ENCODE results near the gene LSM14A.
"Not testable (repeated sequence)": the region's sequence is repeated elsewhere in the genome, so short reads cannot be mapped to it uniquely, and the experiment has no call there.

Gene LSM14A

GRCh38 chr19:34228762-34229161 lies 56.5 kb downstream of the LSM14A start:
- no peak for DNase-seq (ENCODE audit: low read depth in 2 of 2)

DNA sequence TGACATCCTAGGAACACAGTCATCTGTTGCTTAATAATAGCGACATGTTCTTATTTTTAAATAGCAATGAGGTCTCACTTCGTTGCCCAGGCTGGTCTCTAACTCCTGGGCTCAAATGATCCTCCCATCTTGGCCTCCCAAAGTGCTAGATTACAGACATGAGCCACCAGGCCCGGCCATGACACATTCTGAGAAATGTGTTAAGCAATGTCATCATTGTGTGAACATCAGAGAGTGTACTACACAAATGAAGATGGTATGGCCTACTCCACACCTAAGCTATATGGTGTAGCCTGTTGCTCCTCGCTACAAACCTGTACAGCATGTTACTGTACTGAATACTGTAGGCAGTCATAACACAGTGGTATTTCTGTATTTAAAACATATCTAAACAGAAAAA lies 57.4 kb downstream of the LSM14A start:
- no peak for DNase-seq (ENCODE audit: low read depth in 2 of 2)

DNA sequence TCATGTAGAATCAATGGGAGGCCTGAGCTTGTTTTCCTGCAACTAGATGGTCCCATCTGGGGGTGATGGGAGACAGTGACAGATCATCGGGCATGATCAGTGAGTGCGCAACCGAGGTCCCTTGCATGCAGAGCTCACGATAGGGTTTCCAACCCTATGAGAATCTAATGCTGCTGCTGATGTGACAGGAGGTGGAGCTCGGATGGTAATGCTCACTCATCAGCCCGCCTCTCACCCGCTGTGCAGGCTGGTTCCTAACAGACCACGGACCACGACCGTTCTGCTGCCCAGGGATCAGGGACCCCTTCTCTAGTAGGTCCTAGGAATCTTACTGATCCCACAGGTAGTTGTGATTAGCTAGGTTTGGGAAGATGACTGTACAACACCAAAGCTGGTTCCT lies 58.5 kb downstream of the LSM14A start:
- DNase-seq (ENCODE audit: low read depth in 2 of 2), result no peak

DNA sequence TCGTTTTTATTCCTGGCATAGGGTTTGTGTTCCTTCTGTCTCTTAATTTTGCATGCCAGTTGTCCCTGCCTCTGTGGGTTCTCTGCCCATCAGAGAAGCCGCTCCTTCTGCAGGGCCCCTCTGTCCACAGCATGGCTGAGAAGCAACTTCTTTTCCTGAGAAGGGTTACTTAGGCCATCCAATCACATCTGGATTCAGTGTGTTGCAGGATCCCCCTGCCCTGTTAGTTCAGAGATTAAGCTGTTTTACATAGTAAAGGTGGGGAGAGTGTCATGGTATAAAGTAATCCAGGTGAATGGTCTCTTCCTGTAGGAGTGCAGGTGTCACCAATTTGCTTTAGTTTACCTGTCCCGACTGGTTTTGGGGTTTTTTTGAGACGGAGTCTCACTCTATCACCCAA lies 59.1 kb downstream of the LSM14A start:
- DNase-seq (ENCODE audit: low read depth in 2 of 2), result no peak

DNA sequence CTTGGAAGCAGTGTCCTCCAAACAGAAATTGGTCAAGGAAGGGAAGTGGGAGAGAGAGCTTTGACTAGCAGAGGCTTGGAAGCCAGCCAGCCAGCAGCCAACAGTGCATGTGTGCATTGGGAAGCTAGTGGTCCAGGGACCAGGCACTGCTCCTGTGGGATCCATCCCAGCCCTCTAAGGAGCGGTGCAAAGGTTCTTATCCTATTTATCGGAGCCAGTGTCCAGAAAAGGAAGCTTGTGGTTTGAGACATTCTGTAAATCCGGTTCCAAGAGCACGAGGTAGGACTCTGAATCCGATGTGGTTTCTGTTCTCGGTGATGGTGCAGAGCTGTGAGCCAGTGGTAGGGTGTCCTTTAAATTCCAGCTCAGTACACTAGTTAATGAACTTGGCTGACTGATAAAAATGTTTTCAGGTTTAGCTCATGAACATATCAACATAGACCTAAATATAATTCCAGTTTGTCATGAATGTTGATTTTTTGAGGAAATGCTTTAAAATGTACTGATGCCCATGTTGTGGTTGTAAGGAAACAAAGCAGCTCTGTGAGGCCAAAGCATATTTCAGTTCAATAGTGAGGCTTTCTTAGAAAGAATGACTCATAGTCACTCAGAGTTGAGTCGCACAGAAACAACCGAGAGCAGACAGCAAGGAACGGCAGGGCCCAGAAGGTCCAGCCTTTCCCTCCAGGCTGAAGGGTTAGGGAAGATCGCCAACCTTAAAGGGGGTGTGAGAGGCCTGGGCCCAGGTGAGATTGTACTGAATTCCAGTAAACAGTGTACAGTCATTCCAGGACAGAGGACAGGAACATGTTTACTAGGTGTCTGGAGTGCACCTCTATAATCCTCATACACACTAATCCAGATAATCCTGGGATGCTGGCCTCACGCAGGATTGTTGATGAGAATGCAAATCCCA lies 60.5 kb downstream of the LSM14A start:
- DNase-seq (ENCODE audit: low read depth in 2 of 2), result no peak

DNA sequence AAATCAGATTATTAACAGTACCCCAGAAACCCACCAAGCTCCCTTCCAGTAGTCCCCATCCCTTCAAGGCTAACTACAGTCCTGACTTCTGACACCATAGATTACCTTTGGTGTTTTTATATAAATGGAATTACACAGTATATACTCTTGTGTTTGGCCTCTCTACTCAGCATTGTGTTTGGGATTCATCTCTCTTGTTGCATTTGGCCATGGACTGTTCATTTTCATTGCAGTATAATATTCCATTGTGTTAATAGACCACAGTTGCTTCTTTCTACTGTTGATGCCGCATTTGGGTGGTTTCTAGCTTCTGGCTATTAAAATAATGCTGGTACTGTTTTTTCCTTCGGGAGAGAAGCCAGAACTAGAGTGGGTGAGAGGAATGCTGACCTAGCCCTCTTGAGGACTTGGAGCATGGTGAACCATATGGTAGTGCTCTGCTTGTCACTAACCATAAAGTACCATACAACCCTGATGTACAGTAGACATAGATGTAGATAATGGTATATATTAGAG lies 63.2 kb downstream of the LSM14A start:
- no peak for DNase-seq (ENCODE audit: low read depth in 2 of 2)

- DNase-seq (ENCODE audit: low read depth in 2 of 2), result no peak
These were observed 64.0 kb downstream of the LSM14A start for GRCh38 chr19:34236035-34236987.

DNA sequence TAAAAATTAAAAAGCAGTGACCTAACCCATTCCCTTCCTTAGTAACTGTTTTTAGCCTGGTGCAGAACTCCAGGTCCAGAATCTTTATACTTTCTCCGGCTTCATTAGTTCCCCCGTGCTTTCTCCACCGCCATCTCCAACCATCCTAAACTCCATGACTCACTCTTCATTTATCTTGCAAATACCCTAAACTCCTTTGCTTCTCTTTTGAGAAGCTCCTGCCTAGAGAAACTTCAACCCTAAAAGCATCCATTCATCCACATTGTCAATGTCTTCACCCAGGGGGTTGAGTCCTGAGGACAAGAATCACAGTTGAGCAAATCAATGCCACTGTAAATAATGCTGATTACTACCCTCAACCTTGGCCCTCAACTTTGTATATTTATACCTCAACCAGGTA lies 65.0 kb downstream of the LSM14A start:
- no peak for DNase-seq (ENCODE audit: low read depth in 2 of 2)

GRCh38 chr19:34237939-34238338 lies 65.6 kb downstream of the LSM14A start:
- DNase-seq (ENCODE audit: low read depth in 2 of 2), result no peak

- peak in 1 of 2 donors; percentile 20 for DNase-seq (ENCODE audit: low read depth in 2 of 2)
These were observed 69.4 kb downstream of the LSM14A start for GRCh38 chr19:34241513-34242337.

DNA sequence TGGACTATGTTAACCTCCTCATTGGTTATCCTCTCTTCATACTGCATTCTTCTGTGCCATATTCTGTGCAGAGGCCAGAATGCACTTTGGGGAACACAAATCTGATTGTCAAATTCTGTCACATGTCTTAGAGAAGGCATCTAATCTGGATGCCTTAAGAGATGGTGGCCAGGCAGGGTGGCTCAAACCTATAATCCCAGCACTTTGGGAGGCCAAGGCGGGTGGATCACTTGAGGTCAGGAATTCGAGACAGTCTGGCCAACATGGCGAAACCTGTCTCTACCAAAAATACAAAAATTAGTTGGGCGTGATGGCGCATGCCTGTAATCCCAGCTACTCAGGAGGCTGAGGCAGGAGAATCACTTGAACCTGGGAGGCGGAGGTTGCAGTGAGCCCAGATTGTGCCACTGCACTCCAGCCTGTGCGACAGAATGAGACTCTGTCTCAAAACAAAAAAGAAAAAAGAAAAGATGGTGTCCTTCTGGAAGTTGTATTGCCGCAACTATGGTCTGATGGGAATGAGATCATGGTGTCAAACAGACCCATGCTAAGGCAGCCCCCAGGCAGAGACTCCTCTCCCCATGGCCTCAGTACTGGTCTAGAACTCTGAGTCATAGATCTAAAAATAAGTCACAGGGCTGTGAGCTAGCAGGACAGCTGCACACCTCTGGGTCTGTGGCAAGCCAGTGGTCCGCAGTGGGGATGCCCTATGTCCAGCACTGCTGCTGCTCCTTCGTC lies 71.0 kb downstream of the LSM14A start:
- not testable (repeated sequence) for DNase-seq (ENCODE audit: low read depth in 2 of 2)

GRCh38 chr19:34243876-34244578 lies 71.7 kb downstream of the LSM14A start:
- DNase-seq (ENCODE audit: low read depth in 2 of 2), result no peak

DNA sequence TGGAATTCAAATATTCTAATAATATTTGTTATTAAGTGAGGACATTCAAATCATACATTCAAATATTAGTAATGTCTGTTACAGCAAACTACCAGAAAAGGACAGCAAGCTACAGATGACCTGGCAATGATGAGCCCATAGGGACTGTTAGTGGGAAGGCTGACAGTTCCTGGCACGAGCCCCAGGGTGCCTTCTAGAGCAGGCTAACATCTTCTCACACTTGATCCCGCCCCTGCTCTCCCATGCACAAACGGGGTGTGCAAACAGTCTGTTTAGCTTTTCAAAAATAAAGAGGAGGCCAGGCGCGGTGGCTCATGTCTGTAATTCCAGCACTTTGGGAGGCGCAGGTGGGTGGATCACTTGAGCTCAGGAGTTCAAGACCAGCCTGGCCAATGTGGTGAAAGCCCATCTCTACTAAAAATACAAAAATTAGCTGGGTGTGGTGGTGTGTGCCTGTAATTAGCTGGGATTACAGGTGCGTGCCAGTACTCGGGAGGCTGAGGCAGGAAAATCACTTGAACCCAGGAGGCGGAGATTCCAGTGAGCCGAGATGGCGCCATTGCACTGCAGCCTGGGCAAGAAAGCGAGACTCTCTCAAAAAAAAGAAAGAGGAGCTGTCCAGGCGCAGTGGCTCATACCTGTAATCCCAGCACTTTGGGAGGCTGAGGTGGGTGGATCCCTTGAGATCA lies 72.5 kb downstream of the LSM14A start:
- no peak for DNase-seq (ENCODE audit: low read depth in 2 of 2)

- DNase-seq (ENCODE audit: low read depth in 2 of 2), result no peak
These were observed 74.0 kb downstream of the LSM14A start for GRCh38 chr19:34246340-34246739.

DNA sequence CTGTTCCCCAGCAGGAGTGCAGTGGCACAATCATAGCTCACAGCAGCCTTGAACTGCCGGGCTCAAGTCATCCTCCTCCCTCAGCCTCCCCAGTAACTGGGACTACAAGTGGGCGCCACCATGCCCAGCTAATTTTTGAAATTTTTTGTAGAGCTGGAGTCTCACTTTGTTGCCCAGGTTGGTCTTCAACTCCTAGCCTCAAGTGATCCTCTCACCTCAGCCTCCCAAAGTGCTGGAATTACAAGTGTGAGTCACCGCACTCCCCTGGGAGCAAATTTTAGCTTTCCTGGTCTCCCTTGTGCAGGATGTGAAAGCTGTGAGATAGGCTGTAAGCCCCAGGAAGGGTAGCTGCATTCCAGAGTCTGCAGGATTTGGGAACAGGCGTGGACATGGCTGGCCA lies 76.6 kb downstream of the LSM14A start:
- DNase-seq (ENCODE audit: low read depth in 2 of 2), result no peak

DNA sequence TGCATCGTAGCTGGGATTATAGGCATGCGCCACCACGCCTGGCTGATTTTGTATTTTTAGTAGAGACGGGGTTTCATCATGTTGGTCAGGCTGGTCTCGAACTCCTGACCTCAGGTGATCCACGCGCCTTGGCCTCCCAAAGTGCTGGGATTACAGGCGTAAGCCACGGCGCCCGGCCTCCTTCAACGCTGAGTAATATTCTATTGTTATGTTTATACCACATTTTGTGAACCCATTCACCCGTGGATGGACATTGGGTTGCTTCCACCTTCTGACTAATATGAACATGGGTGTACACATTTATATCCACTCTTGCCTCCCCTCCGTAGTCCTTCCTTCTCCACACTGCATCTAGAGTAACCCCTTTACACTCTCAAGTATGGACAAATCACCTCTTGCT lies 80.9 kb downstream of the LSM14A start:
- DNase-seq (ENCODE audit: low read depth in 2 of 2), result not testable (repeated sequence)

DNA sequence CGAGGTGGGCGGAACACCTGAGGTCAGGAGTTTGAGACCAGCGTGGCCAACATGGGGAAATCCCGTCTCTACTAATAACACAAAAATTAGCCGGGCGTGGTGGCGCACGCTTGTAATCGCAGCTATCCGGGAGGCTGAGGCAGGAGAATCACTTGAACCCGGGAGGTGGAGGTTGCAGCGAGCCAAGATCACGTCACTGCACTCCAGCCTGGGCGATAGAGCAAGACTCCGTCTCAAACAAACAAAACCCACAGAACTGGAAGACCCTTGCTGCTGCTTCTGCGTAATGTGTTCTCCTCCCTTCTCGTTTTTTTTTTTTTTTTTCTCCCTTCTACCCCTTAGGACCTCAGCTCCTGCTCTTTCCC lies 81.4 kb downstream of the LSM14A start:
- DNase-seq (ENCODE audit: low read depth in 2 of 2), result not testable (repeated sequence)

DNA sequence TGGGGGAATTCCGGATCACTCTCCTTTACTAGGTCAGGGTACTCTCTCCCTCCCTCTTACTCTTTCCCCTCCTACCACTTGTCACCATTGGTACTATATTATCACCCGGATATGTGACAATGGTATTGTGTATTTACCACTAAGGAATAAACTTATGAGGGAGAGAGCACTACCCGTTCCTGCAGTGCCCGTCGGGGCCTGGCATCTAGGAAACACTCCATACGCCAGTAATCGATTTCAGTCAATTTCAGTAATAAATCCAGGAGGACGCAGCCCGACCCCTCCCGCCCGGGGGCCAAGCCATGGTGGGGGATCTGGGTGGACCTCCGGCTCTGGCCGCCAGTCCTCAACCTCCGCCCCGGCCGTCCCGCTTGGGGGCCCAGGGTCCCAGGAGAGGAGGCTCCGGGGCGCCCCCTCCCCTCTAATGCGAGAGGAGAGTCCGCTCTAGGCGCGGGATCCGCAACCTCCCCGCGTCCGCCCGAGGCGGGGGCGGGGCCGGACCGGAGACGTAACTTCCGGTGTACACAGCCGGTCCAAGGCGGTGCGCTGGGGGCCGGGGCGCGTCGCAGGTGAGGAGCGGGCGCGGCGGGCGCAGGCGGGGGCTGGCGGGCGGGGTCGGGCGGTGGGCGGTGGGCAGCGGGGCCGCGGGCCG lies 81.9 kb downstream of the LSM14A start, which contains the start of gene GARRE1:
TSS of gene GARRE1 (plus strand) at position 509 of the 652 bp plus-strand sequence. CDS start 45,920 bp downstream, outside the sequence.
- DNase-seq (ENCODE audit: low read depth in 2 of 2), result peak; percentile 74 to 75
